MM.1S (cell line): Measurements from ENCODE around the gene HABP2.

Experiments used
- DNase-seq: peaks from one replicate; pipeline ENCODE4 v3.0.0-alpha.2; 2015
- H2AFZ ChIP-seq: fragments of 300-600 bp; sonication (generic); 2 replicates; pipeline ENCODE4 v1.6.0; 2016; ENCODE audit warnings: antibody characterized with exemption, low read length
- H3F3A ChIP-seq: fragments of 300-600 bp; sonication (generic); 2 replicates; pipeline ENCODE4 v1.6.1; 2016; ENCODE audit warnings: mild to moderate bottlenecking, antibody characterized with exemption, low read length, moderate library complexity, mixed read lengths; ENCODE audit not compliant: insufficient read depth
- H3K27ac ChIP-seq: fragments of 300-600 bp; sonication (generic); 2 replicates; pipeline ENCODE4 v1.5.1; 2016; ENCODE audit warnings: mild to moderate bottlenecking, low read length
- H3K27me3 ChIP-seq: fragments of 300-600 bp; sonication (generic); replicated peaks from 2 replicates; pipeline ENCODE4 v1.6.0; 2016; ENCODE audit warnings: low read length; ENCODE audit not compliant: insufficient read depth
- H3K36me3 ChIP-seq: fragments of 300-600 bp; sonication (generic); replicated peaks from 2 replicates; pipeline ENCODE4 v1.6.1; 2016; ENCODE audit warnings: mild to moderate bottlenecking, low read length, mixed read lengths; ENCODE audit not compliant: insufficient read depth
- H3K4me1 ChIP-seq: fragments of 300-600 bp; sonication (generic); 2 replicates; pipeline ENCODE4 v1.6.1; 2016; ENCODE audit warnings: low read length, mixed read lengths
- H3K4me2 ChIP-seq: fragments of 300-600 bp; sonication (generic); 2 replicates; pipeline ENCODE4 v1.6.0; 2016; ENCODE audit warnings: low read depth, low read length
- H3K4me3 ChIP-seq: fragments of 300-600 bp; sonication (generic); 2 replicates; pipeline ENCODE4 v1.5.1; 2016; ENCODE audit warnings: low read length, mixed read lengths
- H3K79me2 ChIP-seq: fragments of 300-600 bp; sonication (generic); 2 replicates; pipeline ENCODE4 v1.6.1; 2016; ENCODE audit warnings: mixed run types, low read length, mixed read lengths
- H3K9ac ChIP-seq: fragments of 300-600 bp; sonication (generic); 2 replicates; pipeline ENCODE4 v1.6.1; 2016; ENCODE audit warnings: low read length, mixed read lengths
- H3K9me2 ChIP-seq: fragments of 300-600 bp; sonication (generic); replicated peaks from 2 replicates; pipeline ENCODE4 v1.6.1; 2016; ENCODE audit warnings: mild to moderate bottlenecking, low read length, mixed read lengths; ENCODE audit not compliant: insufficient read depth
- H3K9me3 ChIP-seq: fragments of 300-600 bp; sonication (generic); replicated peaks from 2 replicates; pipeline ENCODE4 v1.6.1; 2016; ENCODE audit warnings: mild to moderate bottlenecking, low read length, mixed read lengths; ENCODE audit not compliant: insufficient read depth
- H4K20me1 ChIP-seq: fragments of 300-600 bp; sonication (generic); 2 replicates; pipeline ENCODE4 v1.6.1; 2016; ENCODE audit warnings: mild to moderate bottlenecking, low read length, moderate library complexity, mixed read lengths; ENCODE audit not compliant: insufficient read depth
- CTCF ChIP-seq: fragments of 300-600 bp; sonication (generic); IDR thresholded peaks from 2 replicates; pipeline ENCODE4 v1.5.1; 2016; ENCODE audit warnings: antibody characterized with exemption, low read length, mixed read lengths
- EZH2 ChIP-seq: fragments of 300-600 bp; sonication (generic); optimal IDR thresholded peaks from 2 replicates; pipeline ENCODE3; 2017; ENCODE audit warnings: low read depth, mild to moderate bottlenecking, antibody characterized with exemption, low read length, mixed read lengths
- EZH2phosphoT487 ChIP-seq: fragments of 300-600 bp; sonication (generic); IDR thresholded peaks from 2 replicates; pipeline ENCODE4 v1.6.1; 2018; ENCODE audit warnings: antibody characterized with exemption, low read length

HABP2 gene

GRCh38 chr10:113511419-113511818, 41.4 kb upstream of the HABP2 start:
- Histone ChIP-seq H3K4me3 (no peak overlapping the region), H3K9me2 (no peaks in the 10 kb centered on the region), H3K27me3 (no peaks in the 10 kb centered on the region), H3K27ac (no peak overlapping the region), H3K9me3 (no peaks in the 10 kb centered on the region), H3K79me2 (no peaks in the 10 kb centered on the region), H4K20me1 (no peaks in the 10 kb centered on the region), H3F3A (no peaks in the 10 kb centered on the region), H3K4me1 (no peaks in the 10 kb centered on the region), H3K4me2 (no peak overlapping the region), H3K36me3 (no peaks in the 10 kb centered on the region), H3K9ac (no peak overlapping the region), H2AFZ (no peak overlapping the region)
- DNase-seq, result no peak
- TF ChIP-seq EZH2, result no peak
- no peak for TF ChIP-seq EZH2phosphoT487
- no peak for TF ChIP-seq CTCF

GRCh38 chr10:113515161-113515560, 37.7 kb upstream of the HABP2 start:
- H3K79me2 ChIP-seq, result no peaks in the 10 kb centered on the region
- H3K27ac ChIP-seq, result no peak overlapping the region

DNA sequence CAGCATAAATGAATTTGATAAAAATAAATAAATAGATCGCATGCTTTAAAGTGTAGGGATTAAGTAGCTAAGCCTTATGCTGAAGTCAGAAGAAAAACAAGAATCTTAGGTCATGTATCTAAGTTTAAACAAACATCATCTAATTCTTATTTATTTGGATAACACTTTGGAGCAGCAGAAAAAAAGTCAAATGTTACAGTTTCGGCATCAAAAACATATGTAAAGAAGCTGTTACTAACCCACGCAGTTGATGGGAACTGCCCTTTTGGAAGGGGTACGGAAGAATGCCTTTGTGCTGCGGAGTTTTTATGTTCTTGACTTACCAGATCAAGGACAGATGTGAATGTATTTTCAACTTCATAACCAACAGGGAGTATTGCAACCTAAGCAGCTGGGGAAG, 37.3 kb upstream of the HABP2 start:
- H3K27me3 ChIP-seq, result no peaks in the 10 kb centered on the region
- H3K9me3 ChIP-seq, result no peaks in the 10 kb centered on the region
- H3K27ac ChIP-seq, result no peak overlapping the region
- no peaks in the 10 kb centered on the region for H4K20me1 ChIP-seq
- no peak for TF ChIP-seq EZH2phosphoT487
- TF ChIP-seq CTCF, result no peak
- TF ChIP-seq EZH2, result no peak
- H2AFZ ChIP-seq, result no peak overlapping the region
- H3K4me3 ChIP-seq, result no peak overlapping the region
- H3K79me2 ChIP-seq, result no peaks in the 10 kb centered on the region
- H3K4me2 ChIP-seq, result no peak overlapping the region
- no peaks in the 10 kb centered on the region for H3K9me2 ChIP-seq
- H3F3A ChIP-seq, result no peaks in the 10 kb centered on the region
- no peaks in the 10 kb centered on the region for H3K4me1 ChIP-seq
- DNase-seq, result no peak
- no peak overlapping the region for H3K9ac ChIP-seq
- no peaks in the 10 kb centered on the region for H3K36me3 ChIP-seq

More at GRCh38 chr10:113515161-113515560, 37.7 kb upstream of the HABP2 start:
- no peaks in the 10 kb centered on the region for H3K4me1 ChIP-seq
- no peaks in the 10 kb centered on the region for H3K9me2 ChIP-seq
- no peak overlapping the region for H3K9ac ChIP-seq
- no peak overlapping the region for H3K4me2 ChIP-seq
- H2AFZ ChIP-seq, result no peak overlapping the region
- no peaks in the 10 kb centered on the region for H3F3A ChIP-seq
- H3K27me3 ChIP-seq, result no peaks in the 10 kb centered on the region
- TF ChIP-seq EZH2 (no peak), EZH2phosphoT487 (no peak), CTCF (no peak)
- no peaks in the 10 kb centered on the region for H3K9me3 ChIP-seq
- no peak for DNase-seq
- H3K36me3 ChIP-seq, result no peaks in the 10 kb centered on the region
- H3K4me3 ChIP-seq, result no peak overlapping the region
- H4K20me1 ChIP-seq, result no peaks in the 10 kb centered on the region
